Hematopoietic multipotent progenitor cell (in vitro differentiated cells): Measurements from ENCODE around the gene HDAC4. TPM values are rescaled to one million over a fixed set of nuclear protein-coding genes. Genes with fewer than 3 reads are reported as not detected.
A peak's percentile ranks its signal among the peaks of the same experiment; 100 is the strongest.

Experiments
- DNase-seq, 3 donors: peaks; one replicate each; pipeline ENCODE4 v3.0.0-alpha.2; 2011 to 2015; ENCODE audit warnings: low read depth in 2 of 3, low spot score in 2 of 3
- total RNA-seq: library from RNA; depleted of rRNA; stranded (reverse); fragments of >200 nt; gene quantifications from one replicate; pipeline ENCODE4 v1.2.3, GENCODE V29; 2012

Gene HDAC4
- total RNA-seq, 1 donor: 34.2 TPM

- no peak for DNase-seq
These were observed 101.4 kb downstream of the HDAC4 start for GRCh38 chr2:239299218-239299939.

GRCh38 chr2:239298116-239298804, 102.6 kb downstream of the HDAC4 start:
- peak in 1 of 3 donors; percentile 41 for DNase-seq

- DNase-seq: no peak
These were observed 103.4 kb downstream of the HDAC4 start for GRCh38 chr2:239297142-239298004.

GRCh38 chr2:239296020-239296932, 104.5 kb downstream of the HDAC4 start:
- no peak for DNase-seq

- DNase-seq: no peak
These were observed 105.3 kb downstream of the HDAC4 start for GRCh38 chr2:239295377-239296019.

- no peak for DNase-seq
These were observed 106.2 kb downstream of the HDAC4 start for GRCh38 chr2:239294571-239295054.

- no peak for DNase-seq
These were observed 106.9 kb downstream of the HDAC4 start for GRCh38 chr2:239293775-239294430.

GRCh38 chr2:239292959-239293774, 107.7 kb downstream of the HDAC4 start:
- no peak for DNase-seq

- no peak for DNase-seq
These were observed 108.3 kb downstream of the HDAC4 start for GRCh38 chr2:239292531-239292930.

- DNase-seq: no peak
These were observed 109.1 kb downstream of the HDAC4 start for GRCh38 chr2:239291475-239292350.

- no peak for DNase-seq
These were observed 110.0 kb downstream of the HDAC4 start for GRCh38 chr2:239290618-239291474.

GRCh38 chr2:239289545-239289944, 111.3 kb downstream of the HDAC4 start:
- peak in 1 of 3 donors; percentile 17 for DNase-seq

- no peak for DNase-seq
These were observed 111.8 kb downstream of the HDAC4 start for GRCh38 chr2:239288951-239289511.

- DNase-seq: no peak
These were observed 112.6 kb downstream of the HDAC4 start for GRCh38 chr2:239288237-239288636.

GRCh38 chr2:239287461-239287860, 113.4 kb downstream of the HDAC4 start:
- no peak for DNase-seq

- no peak for DNase-seq
These were observed 113.9 kb downstream of the HDAC4 start for GRCh38 chr2:239286901-239287300.
